Hepatic stellate cell (primary cell): ENCODE measurements around the gene RFXANK.
"Not testable (repeated sequence)": the region's sequence is repeated elsewhere in the genome, so short reads cannot be mapped to it uniquely, and the experiment has no call there.

Experiments
- DNase-seq: peaks from one replicate; pipeline ENCODE4 v3.0.0; 2011; ENCODE audit warnings: low spot score

Gene RFXANK

GRCh38 chr19:19170053-19170872 lies 21.8 kb upstream of the RFXANK start, which contains the start of gene MEF2B:
MEF2B (minus strand) TSS chr19:19170263; CDS start chr19:19150735, 19,528 bp downstream.
- DNase-seq, result peak; percentile 89

- no peak for DNase-seq
These were observed 21.0 kb upstream of the RFXANK start for GRCh38 chr19:19170873-19171672.

- no peak for DNase-seq
These were observed 20.1 kb upstream of the RFXANK start for GRCh38 chr19:19171821-19172532.

- not testable (repeated sequence) for DNase-seq
These were observed 18.8 kb upstream of the RFXANK start for GRCh38 chr19:19173243-19173642.

GRCh38 chr19:19176950-19177349 lies 15.1 kb upstream of the RFXANK start:
- DNase-seq, result no peak

GRCh38 chr19:19179548-19180441 lies 12.3 kb upstream of the RFXANK start:
- no peak for DNase-seq

- DNase-seq, result no peak
These were observed 10.5 kb upstream of the RFXANK start for GRCh38 chr19:19181488-19181998.

GRCh38 chr19:19185853-19186740 lies 6.0 kb upstream of the RFXANK start:
- DNase-seq, result peak; percentile 66

GRCh38 chr19:19186742-19187141 lies 5.3 kb upstream of the RFXANK start:
- DNase-seq, result no peak

GRCh38 chr19:19191768-19192077 lies 335 bp upstream of the RFXANK start:
- no peak for DNase-seq

GRCh38 chr19:19192910-19193423 lies 909 bp downstream of the RFXANK start:
- DNase-seq, result no peak

GRCh38 chr19:19193926-19194325 lies 1.9 kb downstream of the RFXANK start:
- no peak for DNase-seq

GRCh38 chr19:19201697-19202630 lies 9.9 kb downstream of the RFXANK start:
- DNase-seq, result no peak

GRCh38 chr19:19202707-19203011 lies 10.6 kb downstream of the RFXANK start:
- no peak for DNase-seq

GRCh38 chr19:19203012-19203856 lies 11.2 kb downstream of the RFXANK start, which contains the start of gene NR2C2AP:
NR2C2AP (minus strand) TSS chr19:19203414; CDS start chr19:19203060, 354 bp downstream.
- DNase-seq, result peak; percentile 99

GRCh38 chr19:19204181-19204580 lies 12.1 kb downstream of the RFXANK start:
- DNase-seq, result no peak

- DNase-seq, result no peak
These were observed 13.7 kb downstream of the RFXANK start for GRCh38 chr19:19205416-19206410.
